NK-92 treated with Interleukin-12 subunit alpha and Interleukin-12 subunit beta, amount 100 ng/mL, for 24 hours (cell line): Measurements from ENCODE around the gene KLHL7.
A peak's percentile ranks its signal among the peaks of the same experiment; 100 is the strongest.

Experiments
- DNase-seq: peaks from one replicate; lab custom pipeline; 2025; lab: John Stamatoyannopoulos, UW

Gene KLHL7

GRCh38 chr7:23105644-23106056 is at the start of gene KLHL7:
Gene KLHL7 (plus strand): TSS chr7:23105785. CDS start chr7:23106027, 242 bp downstream.
- peak; percentile 89 for DNase-seq

GRCh38 chr7:23058408-23059096 is 47.0 kb upstream of the KLHL7 start:
- no peak for DNase-seq

- DNase-seq = no peak
Observed at GRCh38 chr7:23061327-23061726, 44.3 kb upstream of the KLHL7 start.

GRCh38 chr7:23062452-23062851 is 43.1 kb upstream of the KLHL7 start:
- no peak for DNase-seq

- no peak for DNase-seq
Observed at GRCh38 chr7:23065974-23066373, 39.6 kb upstream of the KLHL7 start.

- DNase-seq = no peak
Observed at GRCh38 chr7:23067271-23067670, 38.3 kb upstream of the KLHL7 start.

GRCh38 chr7:23072048-23072447 is 33.5 kb upstream of the KLHL7 start:
- no peak for DNase-seq

- no peak for DNase-seq
Observed at GRCh38 chr7:23072922-23073321, 32.7 kb upstream of the KLHL7 start.

GRCh38 chr7:23074443-23075261 is 30.9 kb upstream of the KLHL7 start:
- DNase-seq = no peak

GRCh38 chr7:23075571-23075970 is 30.0 kb upstream of the KLHL7 start:
- no peak for DNase-seq

- DNase-seq = no peak
Observed at GRCh38 chr7:23076772-23077171, 28.8 kb upstream of the KLHL7 start.

GRCh38 chr7:23093111-23093510 is 12.5 kb upstream of the KLHL7 start:
- DNase-seq = no peak

- no peak for DNase-seq
Observed at GRCh38 chr7:23093546-23093945, 12.0 kb upstream of the KLHL7 start.

GRCh38 chr7:23096518-23097290 is 8.9 kb upstream of the KLHL7 start:
- no peak for DNase-seq

GRCh38 chr7:23098029-23098428 is 7.6 kb upstream of the KLHL7 start:
- no peak for DNase-seq

GRCh38 chr7:23098460-23098859 is 7.1 kb upstream of the KLHL7 start:
- DNase-seq = no peak

GRCh38 chr7:23100697-23101096 is 4.9 kb upstream of the KLHL7 start:
- DNase-seq = no peak

GRCh38 chr7:23105086-23105643 is 420 bp upstream of the KLHL7 start:
- no peak for DNase-seq

- DNase-seq = peak; percentile 26
Observed at GRCh38 chr7:23106057-23106822, 655 bp downstream of the KLHL7 start.

- DNase-seq = no peak
Observed at GRCh38 chr7:23106823-23107663, 1.5 kb downstream of the KLHL7 start.

GRCh38 chr7:23107781-23108180 is 2.2 kb downstream of the KLHL7 start:
- DNase-seq = no peak
